Ectodermal cell (in vitro differentiated cells): Measurements from ENCODE around the gene LRRFIP2.
A peak's percentile ranks its signal among the peaks of the same experiment; 100 is the strongest.

Experiments
- H3K27ac ChIP-seq: 2 replicates; pipeline ENCODE4 v1.7.0; 2013; ENCODE audit warnings: mild to moderate bottlenecking, low read depth, low read length; ENCODE audit not compliant: insufficient read depth, poor library complexity, severe bottlenecking
- H3K27me3 ChIP-seq: 2 replicates; pipeline ENCODE4 v1.7.0; 2013; ENCODE audit warnings: mild to moderate bottlenecking, low read length; ENCODE audit not compliant: insufficient read depth, control insufficient read depth, poor library complexity, severe bottlenecking
- H3K36me3 ChIP-seq: one replicate; pipeline ENCODE4 v1.7.0; 2013; ENCODE audit warnings: low read length; ENCODE audit not compliant: control insufficient read depth, insufficient read depth
- H3K4me1 ChIP-seq: one replicate; pipeline ENCODE4 v1.7.0; 2013; ENCODE audit warnings: low read length; ENCODE audit not compliant: control insufficient read depth, insufficient read depth
- H3K4me3 ChIP-seq: 2 replicates; pipeline ENCODE4 v1.7.0; 2013; ENCODE audit warnings: low read depth, low read length, control low read depth; ENCODE audit not compliant: insufficient read depth
- H3K9me3 ChIP-seq: 2 replicates; pipeline ENCODE4 v1.7.0; 2013; ENCODE audit warnings: mild to moderate bottlenecking, low read length, moderate library complexity; ENCODE audit not compliant: control insufficient read depth
- WGBS, 2 experiments: methylation state at CpG; one replicate each; pipeline ENCODE4 v1.1.7; 2013; ENCODE audit warnings: missing lambda C conversion rate in 2 of 2; 5-methylcytosine and 5-hydroxymethylcytosine counted together

Gene LRRFIP2

GRCh38 chr3:37136067-37136466 is 38.3 kb downstream of the LRRFIP2 start:
- Histone ChIP-seq H3K4me1 (peaks cover 10% of the 10 kb centered on the region), H3K27ac (no peak overlapping the region), H3K27me3 (no peaks in the 10 kb centered on the region), H3K4me3 (no peak overlapping the region), H3K36me3 (no peaks in the 10 kb centered on the region), H3K9me3 (no peaks in the 10 kb centered on the region)
- 94 to 100% methylated on average over 2 of the region's 2 CpGs for WGBS, 2 experiments

- WGBS, 2 experiments = 90 to 91% methylated on average over 1 of the region's 1 CpG
- no peaks in the 10 kb centered on the region for H3K9me3 ChIP-seq
- no peak overlapping the region for H3K27ac ChIP-seq
- no peaks in the 10 kb centered on the region for H3K27me3 ChIP-seq
- H3K4me3 ChIP-seq = no peak overlapping the region
- peaks cover 14% of the 10 kb centered on the region for H3K4me1 ChIP-seq
- H3K36me3 ChIP-seq = no peaks in the 10 kb centered on the region
Measured at GRCh38 chr3:37135561-37135960, 38.8 kb downstream of the LRRFIP2 start.

- Histone ChIP-seq H3K27ac (peak overlapping the region; percentile 74), H3K27me3 (no peaks in the 10 kb centered on the region), H3K4me3 (no peak overlapping the region), H3K36me3 (no peaks in the 10 kb centered on the region), H3K9me3 (no peaks in the 10 kb centered on the region), H3K4me1 (peaks cover 14% of the 10 kb centered on the region)
- no CpG with 5 or more reads among the region's 1 CpG for WGBS, 2 experiments
Measured at GRCh38 chr3:37132334-37132733, 42.0 kb downstream of the LRRFIP2 start.

GRCh38 chr3:37131860-37132144 is 42.6 kb downstream of the LRRFIP2 start:
- WGBS, 2 experiments = 56 to 64% methylated on average over 2 of the region's 2 CpGs
- H3K36me3 ChIP-seq = no peaks in the 10 kb centered on the region
- H3K27ac ChIP-seq = peak overlapping the region; percentile 74

GRCh38 chr3:37130984-37131859 is 43.2 kb downstream of the LRRFIP2 start:
- Histone ChIP-seq H3K27ac (peak overlapping the region; percentile 74), H3K9me3 (no peaks in the 10 kb centered on the region), H3K4me1 (peaks cover 14% of the 10 kb centered on the region), H3K4me3 (no peak overlapping the region), H3K27me3 (no peaks in the 10 kb centered on the region), H3K36me3 (no peaks in the 10 kb centered on the region)
- WGBS, 2 experiments = 81 to 85% methylated on average over 5 of the region's 5 CpGs

More at GRCh38 chr3:37131860-37132144, 42.6 kb downstream of the LRRFIP2 start:
- H3K27me3 ChIP-seq = no peaks in the 10 kb centered on the region
- H3K9me3 ChIP-seq = no peaks in the 10 kb centered on the region
- H3K4me1 ChIP-seq = peaks cover 14% of the 10 kb centered on the region
- H3K4me3 ChIP-seq = no peak overlapping the region

- Histone ChIP-seq H3K27ac (no peak overlapping the region), H3K4me1 (peaks cover 14% of the 10 kb centered on the region), H3K4me3 (no peak overlapping the region), H3K9me3 (no peaks in the 10 kb centered on the region), H3K27me3 (no peaks in the 10 kb centered on the region), H3K36me3 (no peaks in the 10 kb centered on the region)
- 98 to 100% methylated on average over 3 of the region's 3 CpGs for WGBS, 2 experiments
Measured at GRCh38 chr3:37130448-37130847, 43.9 kb downstream of the LRRFIP2 start.

GRCh38 chr3:37129871-37130270 is 44.5 kb downstream of the LRRFIP2 start:
- Histone ChIP-seq H3K36me3 (no peaks in the 10 kb centered on the region), H3K9me3 (no peaks in the 10 kb centered on the region), H3K4me3 (no peak overlapping the region), H3K4me1 (peaks cover 14% of the 10 kb centered on the region), H3K27ac (no peak overlapping the region), H3K27me3 (no peaks in the 10 kb centered on the region)
- WGBS, 2 experiments = 88 to 91% methylated on average over 3 of the region's 3 CpGs

- Histone ChIP-seq H3K4me3 (no peak overlapping the region), H3K4me1 (peaks cover 14% of the 10 kb centered on the region), H3K36me3 (no peaks in the 10 kb centered on the region), H3K9me3 (no peaks in the 10 kb centered on the region), H3K27me3 (no peaks in the 10 kb centered on the region), H3K27ac (no peak overlapping the region)
- WGBS, 2 experiments = 91 to 97% methylated on average over 1 of the region's 1 CpG
Measured at GRCh38 chr3:37127340-37127739, 47.0 kb downstream of the LRRFIP2 start.

- Histone ChIP-seq H3K4me3 (no peak overlapping the region), H3K9me3 (no peaks in the 10 kb centered on the region), H3K27ac (no peak overlapping the region), H3K36me3 (no peaks in the 10 kb centered on the region), H3K27me3 (no peaks in the 10 kb centered on the region), H3K4me1 (peaks cover 12% of the 10 kb centered on the region)
Measured at GRCh38 chr3:37126856-37127255, 47.5 kb downstream of the LRRFIP2 start.

GRCh38 chr3:37125195-37126073 is 48.9 kb downstream of the LRRFIP2 start:
- no peaks in the 10 kb centered on the region for H3K4me1 ChIP-seq
- H3K36me3 ChIP-seq = no peaks in the 10 kb centered on the region
- H3K27ac ChIP-seq = no peak overlapping the region
- no peak overlapping the region for H3K4me3 ChIP-seq
- no peaks in the 10 kb centered on the region for H3K27me3 ChIP-seq
- H3K9me3 ChIP-seq = no peaks in the 10 kb centered on the region
- WGBS, 2 experiments = 89 to 91% methylated on average over 1 of the region's 1 CpG
